T-helper 1 cell treated with Interleukin-12 subunit alpha and Interleukin-12 subunit beta and Interleukin-4 antibody, amounts not matched to agents 30 ng/mL and 1 ng/mL, for 36 hours (primary cell): Measurements from ENCODE around the gene OR4K13. TPM values are rescaled to one million over a fixed set of nuclear protein-coding genes. Genes with fewer than 3 reads are reported as not detected.

Experiments
- intact Hi-C: fragments of 100-400 bp; cut with micrococcal nuclease; formaldehyde crosslinking; loops from one replicate; pipeline ENCODE4 v1.15.1; 2024
- total RNA-seq: library from RNA; stranded (reverse); gene quantifications from 2 replicates; pipeline ENCODE4 v1.2.3, GENCODE V29; 2022

The OR4K13 gene
- total RNA-seq = not detected in 2 replicates

GRCh38 chr14:20035938-20036337 lies at the start of gene OR4K13:
Gene OR4K13 (minus strand): TSS chr14:20036038. CDS start chr14:20034758, 1,280 bp downstream.
- intact Hi-C loops = no loop called here

- intact Hi-C loops = no loop called here
These were observed 23.9 kb upstream of the OR4K13 start, which contains the start of gene OR4L1 for GRCh38 chr14:20059745-20060144. Gene OR4L1 (plus strand): TSS chr14:20060045. CDS start chr14:20060045, 0 bp downstream.

GRCh38 chr14:20048202-20048601 lies 12.4 kb upstream of the OR4K13 start:
- intact Hi-C loops = no loop called here

- intact Hi-C loops = no loop called here
These were observed 8.4 kb upstream of the OR4K13 start for GRCh38 chr14:20044243-20044642.

GRCh38 chr14:20035449-20035848 lies 389 bp downstream of the OR4K13 start:
- intact Hi-C loops = no loop called here

GRCh38 chr14:20031058-20031457 lies 4.8 kb downstream of the OR4K13 start:
- intact Hi-C loops = no loop called here

GRCh38 chr14:20019257-20019865 lies 16.5 kb downstream of the OR4K13 start, which contains the start of gene OR4K14:
Gene OR4K14 (minus strand): TSS chr14:20019307. CDS start chr14:20015193, 4,114 bp downstream.
- intact Hi-C loops = no loop called here

GRCh38 chr14:20008156-20008555 lies 27.7 kb downstream of the OR4K13 start:
- intact Hi-C loops = no loop called here

GRCh38 chr14:20002319-20002718 lies 33.5 kb downstream of the OR4K13 start:
- intact Hi-C loops = no loop called here

GRCh38 chr14:20001863-20002262 lies 34.0 kb downstream of the OR4K13 start, which contains the start of gene OR4Q2:
Gene OR4Q2 (plus strand): TSS chr14:20002163.
- intact Hi-C loops = no loop called here

GRCh38 chr14:19993438-19993837 lies 42.4 kb downstream of the OR4K13 start:
- intact Hi-C loops = no loop called here

Other genes starting within 250 kb of the OR4K13 start
- not detected in 2 replicates for gene OR4N2, start 232.3 kb downstream of the OR4K13 start, total RNA-seq
- not detected in 2 replicates for gene OR4K2, start 160.9 kb downstream of the OR4K13 start, total RNA-seq
- gene OR4K5, start 115.4 kb downstream of the OR4K13 start, total RNA-seq = not detected in 2 replicates
- not detected in 2 replicates for gene OR4K1, start 105.1 kb downstream of the OR4K13 start, total RNA-seq
- not detected in 2 replicates for gene OR4K15, start 60.4 kb downstream of the OR4K13 start, total RNA-seq
- gene OR4Q2, start 33.9 kb downstream of the OR4K13 start, total RNA-seq = not detected in 2 replicates
- gene OR4K14, start 16.7 kb downstream of the OR4K13 start, total RNA-seq = not detected in 2 replicates
- not detected in 2 replicates for gene OR4L1, start 24.0 kb upstream of the OR4K13 start, total RNA-seq
- not detected in 2 replicates for gene OR4K17, start 74.7 kb upstream of the OR4K13 start, total RNA-seq
- gene OR4N5, start 102.8 kb upstream of the OR4K13 start, total RNA-seq = not detected in 2 replicates
- not detected in 2 replicates for gene OR11G2, start 154.9 kb upstream of the OR4K13 start, total RNA-seq
- not detected in 2 replicates for gene OR11H6, start 187.7 kb upstream of the OR4K13 start, total RNA-seq
- gene OR11H7, start 192.9 kb upstream of the OR4K13 start, total RNA-seq = not detected in 2 replicates
- not detected in 2 replicates for gene OR11H4, start 203.2 kb upstream of the OR4K13 start, total RNA-seq